HG03439 (cell line): ENCODE data around the gene TSPAN32.
"Not testable (repeated sequence)": the region's sequence is repeated elsewhere in the genome, so short reads cannot be mapped to it uniquely, and the experiment has no call there.

Experiments
- ATAC-seq: cut with Tn5 transposase; IDR thresholded peaks from one replicate; pipeline ENCODE4 v1.9.1; 2021; ENCODE audit warnings: mild to moderate bottlenecking, moderate library complexity; ENCODE audit not compliant: unreplicated experiment

The TSPAN32 gene

DNA sequence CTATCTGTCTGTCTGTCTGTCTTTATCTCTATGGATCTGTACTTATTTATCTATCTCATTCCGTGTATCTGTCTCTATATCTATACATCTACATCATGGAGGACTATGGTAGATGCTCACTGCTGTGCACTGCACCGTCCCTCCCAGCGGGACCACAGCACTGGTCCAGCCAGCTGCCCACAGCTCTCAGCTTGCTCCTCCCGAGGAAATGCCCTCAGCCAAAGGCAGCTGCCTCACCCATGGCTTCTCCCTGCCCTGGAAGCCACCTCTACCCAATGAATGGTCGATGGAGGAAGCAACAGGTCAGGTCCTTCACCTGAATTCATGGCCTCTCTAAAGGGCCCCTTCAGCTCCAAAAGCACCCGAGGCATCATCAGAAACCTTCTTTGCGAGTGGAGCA is 60.6 kb downstream of the TSPAN32 start:
- ATAC-seq: no peak

GRCh38 chr11:2363130-2363529 is 61.3 kb downstream of the TSPAN32 start:
- ATAC-seq: no peak

GRCh38 chr11:2363577-2364370 is 62.0 kb downstream of the TSPAN32 start:
- ATAC-seq: no peak

DNA sequence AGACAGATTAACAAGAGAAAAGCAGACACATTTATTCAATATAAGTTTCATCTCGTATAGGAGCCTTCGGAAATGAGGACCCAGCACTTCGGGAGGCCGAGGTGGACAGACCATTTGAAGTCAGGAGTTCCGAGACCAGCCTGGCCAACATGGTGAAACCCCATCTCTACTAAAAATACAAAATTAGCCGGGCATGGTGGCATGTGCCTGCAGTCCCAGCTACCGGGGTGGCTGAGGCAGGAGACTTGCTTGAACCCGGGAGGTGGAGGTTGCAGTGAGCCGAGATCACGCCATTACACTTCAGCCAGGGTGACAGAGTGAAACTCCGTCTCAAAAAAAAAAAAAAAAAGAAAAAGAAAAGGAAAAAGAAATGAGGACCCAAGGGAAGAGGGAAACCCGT is 62.6 kb downstream of the TSPAN32 start:
- not testable (repeated sequence) for ATAC-seq

DNA sequence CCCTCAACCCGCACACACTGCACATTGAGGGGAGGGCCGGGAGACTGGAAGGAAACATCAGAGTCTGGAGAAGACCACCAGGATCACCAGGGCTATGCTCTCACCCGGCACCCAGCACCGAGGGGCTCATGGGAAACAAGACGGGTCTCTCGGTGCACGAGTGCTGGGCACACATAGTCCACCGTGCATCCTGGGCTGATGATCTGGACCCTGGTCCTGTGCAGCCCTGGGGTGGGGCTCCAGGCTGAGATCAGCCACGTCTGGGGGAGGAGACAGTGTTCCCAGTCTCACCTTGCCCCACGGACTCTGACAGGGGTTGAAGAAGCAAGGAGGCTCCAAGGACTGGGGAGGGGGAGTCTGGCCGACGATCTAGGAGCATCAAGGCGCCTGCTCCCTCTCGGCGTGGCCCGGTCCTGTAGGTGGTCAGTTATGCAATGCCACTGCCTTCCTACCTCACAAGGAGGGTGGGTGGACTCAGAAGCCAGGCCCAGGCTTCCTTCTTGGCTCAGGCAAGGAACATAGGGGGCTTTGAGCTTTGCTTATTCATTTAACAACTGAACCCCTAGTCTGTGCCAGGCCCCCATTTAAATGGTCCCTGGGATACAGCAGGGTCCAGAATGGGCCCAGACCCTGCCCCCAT is 63.9 kb downstream of the TSPAN32 start:
- ATAC-seq: no peak

GRCh38 chr11:2366276-2366675 is 64.5 kb downstream of the TSPAN32 start:
- ATAC-seq: no peak

GRCh38 chr11:2366733-2367132 is 64.9 kb downstream of the TSPAN32 start:
- no peak for ATAC-seq

GRCh38 chr11:2367266-2368160 is 65.7 kb downstream of the TSPAN32 start:
- no peak for ATAC-seq
